ENCODE data around the gene GPR87. TPM values are rescaled to one million over a fixed set of nuclear protein-coding genes. Genes with fewer than 3 reads are reported as not detected.

GPR87 gene
- total and polyA plus RNA-seq, 2 experiments from 2014 or later = 7.0 to 11.0 TPM

GRCh38 chr3:151301787-151302186, 14.8 kb downstream of the GPR87 start:
- Histone ChIP-seq H3K27ac (no peak overlapping the region), H3K4me3 (no peak overlapping the region), H3K9me2 (replicated peaks; ENCODE audit: insufficient read depth) (no peaks in the 10 kb centered on the region), H3K4me1 (ENCODE audit: insufficient read depth) (peaks cover 15% of the 10 kb centered on the region), H3K9me3 (ENCODE audit: low read depth) (no peaks in the 10 kb centered on the region), H3K79me2 (no peaks in the 10 kb centered on the region), H2AFZ (no peak overlapping the region), H3K27me3 (no peaks in the 10 kb centered on the region), H4K20me1 (ENCODE audit: insufficient read depth, poor library complexity, severe bottlenecking) (no peaks in the 10 kb centered on the region), H3K36me3 (replicated peaks; ENCODE audit: insufficient read depth, low read depth) (no peaks in the 10 kb centered on the region), H3K4me2 (no peak overlapping the region)
- 91% methylated on average over 3 of the region's 3 CpGs for whole genome bisulfite sequencing (ENCODE audit: low lambda C conversion rate, missing lambda C conversion rate)
- no peak for DNase-seq (ENCODE audit: low spot score)
- TF ChIP-seq CTCF (IDR thresholded peaks at IDR 0.05; ENCODE audit: poor library complexity) (no peak), EZH2phosphoT487 (IDR thresholded peaks at IDR 0.05; ENCODE audit: low read depth, severe bottlenecking, unreplicated experiment) (no peak), EZH2 (IDR thresholded peaks at IDR 0.05; ENCODE audit: borderline replicate concordance) (no peak)

GRCh38 chr3:151300539-151300938, 16.1 kb downstream of the GPR87 start:
- no peaks in the 10 kb centered on the region for H3K9me2 ChIP-seq (replicated peaks; ENCODE audit: insufficient read depth)
- no peak overlapping the region for H3K4me3 ChIP-seq
- no peaks in the 10 kb centered on the region for H4K20me1 ChIP-seq (ENCODE audit: insufficient read depth, poor library complexity, severe bottlenecking)
- H2AFZ ChIP-seq = no peak overlapping the region
- WGBS (ENCODE audit: low lambda C conversion rate, missing lambda C conversion rate) = 91% methylated on average over 1 of the region's 1 CpG
- DNase-seq (ENCODE audit: low spot score) = no peak
- H3K4me2 ChIP-seq = no peak overlapping the region
- TF ChIP-seq EZH2phosphoT487 (IDR thresholded peaks at IDR 0.05; ENCODE audit: low read depth, severe bottlenecking, unreplicated experiment) (no peak), CTCF (IDR thresholded peaks at IDR 0.05; ENCODE audit: poor library complexity) (no peak), EZH2 (IDR thresholded peaks at IDR 0.05; ENCODE audit: borderline replicate concordance) (no peak)
- no peaks in the 10 kb centered on the region for H3K9me3 ChIP-seq (ENCODE audit: low read depth)
- H3K27ac ChIP-seq = no peak overlapping the region
- H3K79me2 ChIP-seq = no peaks in the 10 kb centered on the region
- H3K27me3 ChIP-seq = no peaks in the 10 kb centered on the region
- peaks cover 11% of the 10 kb centered on the region for H3K4me1 ChIP-seq (ENCODE audit: insufficient read depth)
- H3K36me3 ChIP-seq (replicated peaks; ENCODE audit: insufficient read depth, low read depth) = no peaks in the 10 kb centered on the region

GRCh38 chr3:151299006-151299405, 17.6 kb downstream of the GPR87 start:
- Histone ChIP-seq H4K20me1 (ENCODE audit: insufficient read depth, poor library complexity, severe bottlenecking) (no peaks in the 10 kb centered on the region), H3K9me3 (ENCODE audit: low read depth) (no peaks in the 10 kb centered on the region), H3K79me2 (no peaks in the 10 kb centered on the region), H3K4me2 (no peak overlapping the region), H3K4me3 (no peak overlapping the region), H3K9me2 (replicated peaks; ENCODE audit: insufficient read depth) (no peaks in the 10 kb centered on the region), H2AFZ (no peak overlapping the region), H3K4me1 (ENCODE audit: insufficient read depth) (no peaks in the 10 kb centered on the region), H3K36me3 (replicated peaks; ENCODE audit: insufficient read depth, low read depth) (no peaks in the 10 kb centered on the region), H3K27me3 (no peaks in the 10 kb centered on the region), H3K27ac (no peak overlapping the region)
- no peak for DNase-seq (ENCODE audit: low spot score)
- no peak for TF ChIP-seq CTCF (IDR thresholded peaks at IDR 0.05; ENCODE audit: poor library complexity)
- WGBS (ENCODE audit: low lambda C conversion rate, missing lambda C conversion rate) = 97% methylated on average over 2 of the region's 2 CpGs

GRCh38 chr3:151297429-151297828, 19.2 kb downstream of the GPR87 start:
- WGBS (ENCODE audit: low lambda C conversion rate, missing lambda C conversion rate) = 50% methylated on average over 2 of the region's 2 CpGs
- Histone ChIP-seq H3K27ac (no peak overlapping the region), H3K9me3 (ENCODE audit: low read depth) (no peaks in the 10 kb centered on the region), H2AFZ (no peak overlapping the region), H3K79me2 (no peaks in the 10 kb centered on the region), H3K4me3 (no peak overlapping the region), H3K27me3 (no peaks in the 10 kb centered on the region), H3K36me3 (replicated peaks; ENCODE audit: insufficient read depth, low read depth) (no peaks in the 10 kb centered on the region), H3K4me2 (no peak overlapping the region), H3K4me1 (ENCODE audit: insufficient read depth) (no peaks in the 10 kb centered on the region), H3K9me2 (replicated peaks; ENCODE audit: insufficient read depth) (no peaks in the 10 kb centered on the region), H4K20me1 (ENCODE audit: insufficient read depth, poor library complexity, severe bottlenecking) (no peaks in the 10 kb centered on the region)
- TF ChIP-seq CTCF (IDR thresholded peaks at IDR 0.05; ENCODE audit: poor library complexity) (no peak), EZH2 (IDR thresholded peaks at IDR 0.05; ENCODE audit: borderline replicate concordance) (no peak), EZH2phosphoT487 (IDR thresholded peaks at IDR 0.05; ENCODE audit: low read depth, severe bottlenecking, unreplicated experiment) (no peak)
- no peak for DNase-seq (ENCODE audit: low spot score)
